CD8-positive, alpha-beta memory T cell (primary cell): ENCODE measurements around the gene ACADVL. TPM values are rescaled to one million over a fixed set of nuclear protein-coding genes. Genes with fewer than 3 reads are reported as not detected.

ENCODE experiments used
- CTCF ChIA-PET: fragments of 350-600 bp; sonication (Branson Sonifier 250); formaldehyde crosslinking; loops from one replicate; lab custom pipeline; 2021; ENCODE audit warnings: antibody characterized with exemption; lab: Charles Lee
- POLR2A ChIA-PET: fragments of 350-600 bp; sonication (Branson Sonifier 250); formaldehyde crosslinking; loops from one replicate; lab custom pipeline; 2021; ENCODE audit warnings: antibody characterized with exemption; lab: Charles Lee
- DNase-seq, 5 donors: peaks; one replicate each; pipeline versions ENCODE4 v3.0.0 to v3.0.0-alpha.2; 2020 to 2022; ENCODE audit warnings: mixed read lengths in 1 of 5
- H3K27ac ChIP-seq: one replicate; pipeline ENCODE4 v1.7.0; 2013; ENCODE audit warnings: low read depth, mild to moderate bottlenecking, low read length, moderate library complexity
- H3K27me3 ChIP-seq: 2 replicates; pipeline ENCODE4 v1.7.0; 2013; ENCODE audit warnings: low read length, mild to moderate bottlenecking; ENCODE audit not compliant: insufficient read depth, poor library complexity, severe bottlenecking
- H3K36me3 ChIP-seq: 2 replicates; pipeline ENCODE4 v1.7.0; 2013; ENCODE audit warnings: mild to moderate bottlenecking, low read length, moderate library complexity; ENCODE audit not compliant: insufficient read depth
- H3K4me1 ChIP-seq: 2 replicates; pipeline ENCODE4 v1.7.0; 2013; ENCODE audit warnings: mild to moderate bottlenecking, low read length, moderate library complexity; ENCODE audit not compliant: insufficient read depth
- H3K4me3 ChIP-seq: 2 replicates; pipeline ENCODE4 v1.7.0; 2013; ENCODE audit warnings: mild to moderate bottlenecking, low read length
- H3K9me3 ChIP-seq: 2 replicates; pipeline ENCODE4 v1.7.0; 2013; ENCODE audit warnings: mild to moderate bottlenecking, low read length
- H3K27ac Mint-ChIP-seq, 8 donors: one replicate each; pipeline ENCODE4 v1.8.0; 2020 to 2021; ENCODE audit warnings: mixed read lengths in 8 of 8, mild to moderate bottlenecking in 6 of 8, inconsistent platforms in 3 of 8, moderate library complexity in 3 of 8
- H3K27me3 Mint-ChIP-seq, 2 donors: one replicate each; pipeline ENCODE4 v1.8.0; 2020 to 2021; ENCODE audit warnings: mixed read lengths in 2 of 2, mild to moderate bottlenecking in 1 of 2, moderate library complexity in 1 of 2
- H3K36me3 Mint-ChIP-seq, 3 donors: one replicate each; pipeline ENCODE4 v1.8.0; 2020 to 2021; ENCODE audit warnings: mixed read lengths in 3 of 3, inconsistent platforms in 1 of 3, mild to moderate bottlenecking in 1 of 3
- H3K4me1 Mint-ChIP-seq, 3 donors: one replicate each; pipeline ENCODE4 v1.8.0; 2020 to 2021; ENCODE audit warnings: mixed read lengths in 3 of 3, inconsistent platforms in 1 of 3, mild to moderate bottlenecking in 1 of 3
- H3K4me3 Mint-ChIP-seq, 7 donors: one replicate each; pipeline ENCODE4 v1.8.0; 2020 to 2021; ENCODE audit warnings: mixed read lengths in 7 of 7, mild to moderate bottlenecking in 6 of 7, moderate library complexity in 4 of 7, inconsistent platforms in 2 of 7
- H3K9me3 Mint-ChIP-seq, 5 donors: one replicate each; pipeline ENCODE4 v1.8.0; 2020 to 2022; ENCODE audit warnings: mixed read lengths in 5 of 5, mild to moderate bottlenecking in 3 of 5, moderate library complexity in 2 of 5, inconsistent platforms in 1 of 5
- polyA plus RNA-seq: library from polyadenylated mRNA; unstranded; fragments of 300-500 nt; fragmentation: Illumina TruSeq; gene quantifications from one replicate; pipeline ENCODE4 v1.2.3, GENCODE V29; 2021
- total RNA-seq, 2 experiments: library from RNA; stranded (reverse); gene quantifications; one replicate each; pipeline ENCODE4 v1.2.3, GENCODE V29; 2021

Gene ACADVL
- total and polyA plus RNA-seq, 3 experiments from 2014 or later = 109 to 288 (median 281) TPM

DNA sequence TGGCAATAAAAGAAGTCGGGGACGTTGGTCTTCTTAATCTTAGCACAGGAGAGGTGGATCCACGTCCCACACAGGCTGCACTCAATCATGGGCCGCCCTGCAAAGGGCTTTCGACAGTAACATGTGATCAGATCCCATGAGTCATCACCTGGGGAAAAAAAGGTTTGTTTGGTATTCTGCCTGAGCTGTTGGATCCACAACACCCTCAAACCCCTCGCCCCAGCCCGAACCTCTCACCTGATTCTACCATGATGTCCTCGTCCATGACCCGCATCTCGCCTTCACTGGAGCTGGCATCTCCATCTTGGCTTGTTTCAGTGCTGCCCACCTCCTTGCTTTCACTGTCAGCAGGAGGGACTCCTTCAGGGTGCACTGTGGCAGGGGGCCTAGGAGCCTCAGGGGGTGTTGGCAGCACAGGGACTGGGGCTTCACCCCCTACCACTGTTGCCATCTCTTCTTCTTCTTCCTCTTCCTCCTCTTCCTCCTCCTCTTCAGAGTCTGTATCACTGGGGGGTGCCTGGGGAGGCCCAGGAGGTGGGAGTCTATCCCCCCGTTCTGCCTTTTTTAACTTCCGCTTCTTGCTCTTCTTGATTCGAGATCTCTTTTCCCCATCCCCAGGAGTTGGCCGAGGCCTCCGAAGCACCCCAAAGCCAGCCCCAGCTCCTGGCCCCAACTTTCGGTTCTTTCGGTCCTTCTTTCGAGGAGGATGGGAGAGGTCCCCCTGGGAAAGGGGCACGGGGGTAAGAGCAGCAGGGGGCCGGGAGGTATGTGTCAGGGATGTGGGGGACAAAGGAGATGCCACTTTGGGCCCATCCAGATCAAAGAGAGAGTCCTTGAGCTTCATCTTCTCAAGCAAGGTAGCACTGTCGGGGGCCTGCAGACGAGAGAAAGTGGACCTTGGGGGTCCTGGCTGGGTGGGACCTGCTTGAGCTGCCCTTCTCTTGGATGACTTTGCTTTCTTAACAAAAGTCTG is 16.2 kb downstream of the ACADVL start:
- Mint-ChIP-seq H3K27me3 (peaks cover 0 to 2% of the 10 kb centered on the region in 2 donors), H3K36me3 (peaks cover 0 to 63% (median 16%) of the 10 kb centered on the region in 3 donors), H3K9me3 (no peaks in the 10 kb centered on the region), H3K27ac (peak overlapping the region in 6 of 8 donors; percentile 49 to 99 (median 72)), H3K4me3 (peak overlapping the region; percentile 45 to 97 (median 95)), H3K4me1 (peaks cover 47 to 69% (median 57%) of the 10 kb centered on the region in 3 donors)
- ChIA-PET POLR2A (interaction anchor here (0.6 to 1.2 kb wide), 3 partner anchors 18 to 26 kb away, joined by 3 to 6 read pairs (median 5); no protein-coding TSS in a partner anchor), CTCF (interaction anchor here (2.0 to 3.6 kb wide), 2 partner anchors 15 to 21 kb away, joined by 9 to 20 read pairs; partner anchors contain the start of genes ACADVL and DLG4)
- no peak overlapping the region for H3K27ac ChIP-seq
- no peak for DNase-seq
- peaks cover 18% of the 10 kb centered on the region for H3K36me3 ChIP-seq
- H3K9me3 ChIP-seq = no peaks in the 10 kb centered on the region
- H3K4me1 ChIP-seq = peaks cover 48% of the 10 kb centered on the region
- H3K4me3 ChIP-seq = no peak overlapping the region
- no peaks in the 10 kb centered on the region for H3K27me3 ChIP-seq

DNA sequence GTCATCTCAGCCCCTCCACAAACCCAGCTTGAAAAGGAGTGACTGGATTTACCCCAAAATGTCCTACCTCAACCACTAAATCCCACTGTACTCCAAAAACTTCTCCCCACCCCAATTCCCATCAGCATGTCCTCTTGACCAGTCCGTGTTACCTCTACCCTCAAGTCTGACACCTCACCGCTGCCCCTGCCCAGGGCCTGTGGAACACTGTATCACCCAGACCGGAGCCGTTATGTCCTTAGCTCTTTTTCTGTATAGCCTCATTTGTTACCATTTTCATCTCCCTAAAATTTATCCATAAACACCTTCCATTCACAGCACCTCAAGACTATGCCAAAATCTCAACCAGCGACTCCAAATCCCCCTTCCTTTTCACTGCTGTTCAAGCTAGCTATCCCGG is 17.1 kb downstream of the ACADVL start:
- Histone ChIP-seq H3K9me3 (no peaks in the 10 kb centered on the region), H3K4me3 (no peak overlapping the region), H3K4me1 (peaks cover 55% of the 10 kb centered on the region), H3K27ac (peak overlapping the region; percentile 17), H3K27me3 (no peaks in the 10 kb centered on the region), H3K36me3 (peaks cover 20% of the 10 kb centered on the region)
- ChIA-PET CTCF (interaction anchor here (1.2 to 3.6 kb wide), 2 partner anchors 16 to 18 kb away, joined by 4 to 20 read pairs; partner anchors contain the start of genes ACADVL and DLG4), POLR2A (interaction anchor here (0.5 to 1.2 kb wide), 4 partner anchors 13 to 68 kb away, joined by 3 to 11 read pairs (median 4); no protein-coding TSS in a partner anchor)
- DNase-seq = no peak
- H3K36me3 Mint-ChIP-seq = peaks cover 0 to 69% (median 20%) of the 10 kb centered on the region in 3 donors
- peaks cover 55 to 75% (median 63%) of the 10 kb centered on the region in 3 donors for H3K4me1 Mint-ChIP-seq
- no peaks in the 10 kb centered on the region for H3K9me3 Mint-ChIP-seq
- H3K27ac Mint-ChIP-seq = peak overlapping the region; percentile 13 to 99 (median 82)
- peaks cover 0 to 5% of the 10 kb centered on the region in 2 donors for H3K27me3 Mint-ChIP-seq
- H3K4me3 Mint-ChIP-seq = peak overlapping the region; percentile 93 to 99 (median 96)

DNA sequence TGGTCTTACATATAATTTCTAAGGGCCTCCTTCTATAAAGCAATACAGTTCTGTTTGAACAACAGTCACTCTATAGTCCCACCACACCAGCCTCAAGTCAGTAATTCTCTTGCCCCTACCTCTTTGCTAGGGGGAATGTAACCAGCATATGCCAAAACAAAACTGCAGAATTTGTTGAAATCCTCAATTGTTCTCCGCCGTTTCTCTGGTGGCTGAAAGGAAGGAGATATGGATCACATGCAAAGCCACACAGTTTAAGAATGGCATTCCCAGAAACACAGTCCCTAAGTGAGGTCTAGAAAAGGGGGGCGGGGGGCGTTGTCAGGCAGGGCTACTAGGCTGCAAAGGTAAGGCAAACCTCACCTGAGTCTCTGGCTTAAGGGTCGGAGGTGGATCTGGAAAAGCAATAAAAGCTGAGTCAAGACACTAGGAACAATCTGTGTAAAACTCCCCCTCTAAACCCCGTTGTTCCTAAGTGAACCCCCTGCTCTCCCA is 17.6 kb downstream of the ACADVL start:
- POLR2A ChIA-PET = interaction anchor here (0.5 to 4.3 kb wide), 5 partner anchors 14 to 202 kb away, joined by 3 to 31 read pairs (median 11); partner anchors contain the start of genes ACADVL, CTDNEP1, DLG4 and ELP5
- Mint-ChIP-seq H3K9me3 (no peaks in the 10 kb centered on the region), H3K4me1 (peaks cover 55 to 75% (median 62%) of the 10 kb centered on the region in 3 donors), H3K36me3 (peaks cover 0 to 70% (median 20%) of the 10 kb centered on the region in 3 donors), H3K27ac (peak overlapping the region; percentile 13 to 99 (median 82)), H3K27me3 (peaks cover 0 to 5% of the 10 kb centered on the region in 2 donors), H3K4me3 (peak overlapping the region; percentile 93 to 99 (median 96))
- peaks cover 52% of the 10 kb centered on the region for H3K4me1 ChIP-seq
- H3K27ac ChIP-seq = peak overlapping the region; percentile 17
- CTCF ChIA-PET = interaction anchor here (1.2 to 1.6 kb wide), 2 partner anchors 17 to 18 kb away, joined by 4 read pairs; partner anchors contain the start of gene DLG4
- H3K9me3 ChIP-seq = no peaks in the 10 kb centered on the region
- DNase-seq = no peak
- H3K4me3 ChIP-seq = peak overlapping the region; percentile 34
- H3K36me3 ChIP-seq = peaks cover 20% of the 10 kb centered on the region
- no peaks in the 10 kb centered on the region for H3K27me3 ChIP-seq

DNA sequence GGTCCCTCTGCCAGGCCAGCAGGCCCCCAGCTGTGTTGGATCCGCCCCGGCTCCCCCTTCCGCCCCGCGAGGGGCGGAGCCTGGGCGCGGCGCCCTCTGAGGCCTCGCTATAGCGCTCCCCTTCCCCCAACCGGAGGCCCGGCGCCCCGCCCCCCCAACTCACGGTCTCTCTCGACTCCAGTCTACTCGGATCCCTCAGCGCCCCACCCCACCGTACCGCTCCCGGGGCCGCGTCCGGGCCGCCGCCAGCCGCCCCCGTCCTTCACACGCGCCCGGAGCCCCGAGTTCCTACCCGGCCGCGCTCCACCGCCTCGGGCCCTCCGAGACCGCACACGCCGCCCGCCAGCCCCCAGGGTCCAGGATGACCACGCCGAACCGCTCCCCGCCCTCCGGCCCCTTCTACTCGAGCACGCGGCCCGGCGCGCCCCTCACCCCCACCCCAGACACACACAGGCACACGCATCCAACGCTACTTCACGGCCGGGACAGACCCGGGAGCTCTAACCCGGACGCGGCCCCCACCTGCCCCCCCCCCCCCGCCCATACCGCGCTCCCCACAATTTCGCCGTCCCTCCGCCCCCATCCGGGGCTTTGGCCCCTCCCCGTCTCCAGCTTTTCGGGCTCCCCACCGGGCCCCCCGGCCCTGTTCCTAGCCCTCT is 18.2 kb downstream of the ACADVL start:
- H3K9me3 Mint-ChIP-seq = peaks cover 0 to 3% (median 0%) of the 10 kb centered on the region in 5 donors
- CTCF ChIA-PET = interaction anchor here (0.9 to 1.6 kb wide), 5 partner anchors 14 to 450 kb away, joined by 4 read pairs; partner anchors contain the start of genes CTDNEP1, DLG4 and TP53

DNA sequence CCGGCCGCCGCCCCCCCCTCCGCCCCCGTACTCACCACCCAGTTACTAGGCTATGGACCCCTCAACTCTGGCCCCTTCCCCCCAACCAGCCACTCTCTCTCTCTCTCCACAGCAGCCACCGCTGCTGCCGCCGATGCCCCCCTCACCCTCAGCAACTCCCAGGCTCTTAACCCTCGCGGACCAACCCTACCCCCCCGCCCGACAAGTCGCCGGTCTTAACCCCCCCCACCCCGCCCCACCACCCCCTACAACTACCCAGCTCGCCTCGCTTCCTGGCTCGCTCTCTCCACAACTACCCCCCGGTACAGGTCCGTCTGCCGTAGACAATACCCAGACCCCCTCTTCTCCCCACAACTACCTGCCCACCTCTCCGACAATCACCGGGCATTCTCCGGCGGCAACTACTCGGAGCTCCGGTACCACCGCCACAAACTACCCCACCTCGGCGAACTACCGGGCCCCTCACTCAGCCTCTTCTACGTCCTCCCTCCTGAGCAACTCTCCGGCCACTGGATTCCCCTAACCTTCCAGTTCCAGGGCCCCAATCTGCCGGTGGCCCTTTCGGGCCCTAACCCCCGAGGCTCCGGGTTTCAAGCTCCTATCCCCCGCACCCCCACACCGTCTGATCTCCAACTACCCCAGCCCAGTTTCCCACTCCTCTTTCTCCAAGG is 18.8 kb downstream of the ACADVL start:
- DNase-seq = peak in 3 of 5 donors; percentile 11 to 65 (median 50)
- H3K9me3 Mint-ChIP-seq = peaks cover 0 to 3% (median 0%) of the 10 kb centered on the region in 5 donors
- POLR2A ChIA-PET = interaction anchor here (0.7 to 4.3 kb wide), 7 partner anchors 12 to 449 kb away, joined by 4 to 31 read pairs (median 6); partner anchors contain the start of genes ACADVL, CTDNEP1, DLG4 and ELP5

More for the DNA sequence above, 18.2 kb downstream of the ACADVL start:
- POLR2A ChIA-PET = interaction anchor here (0.7 to 4.3 kb wide), 8 partner anchors 13 to 449 kb away, joined by 3 to 31 read pairs (median 5); partner anchors contain the start of genes ACADVL, CTDNEP1, DLG4 and ELP5
- peak overlapping the region; percentile 93 to 99 (median 96) for H3K4me3 Mint-ChIP-seq
- H3K9me3 ChIP-seq = no peaks in the 10 kb centered on the region
- H3K27ac ChIP-seq = peak overlapping the region; percentile 29
- peaks cover 20% of the 10 kb centered on the region for H3K36me3 ChIP-seq
- H3K27ac Mint-ChIP-seq = peak overlapping the region; percentile 13 to 99 (median 82)
- H3K27me3 ChIP-seq = no peaks in the 10 kb centered on the region
- peaks cover 55 to 74% (median 63%) of the 10 kb centered on the region in 3 donors for H3K4me1 Mint-ChIP-seq
- H3K27me3 Mint-ChIP-seq = peaks cover 0 to 8% of the 10 kb centered on the region in 2 donors
- peaks cover 46% of the 10 kb centered on the region for H3K4me1 ChIP-seq
- DNase-seq = peak; percentile 64 to 88 (median 75)
- peak overlapping the region; percentile 34 for H3K4me3 ChIP-seq
- H3K36me3 Mint-ChIP-seq = peaks cover 0 to 73% (median 21%) of the 10 kb centered on the region in 3 donors

DNA sequence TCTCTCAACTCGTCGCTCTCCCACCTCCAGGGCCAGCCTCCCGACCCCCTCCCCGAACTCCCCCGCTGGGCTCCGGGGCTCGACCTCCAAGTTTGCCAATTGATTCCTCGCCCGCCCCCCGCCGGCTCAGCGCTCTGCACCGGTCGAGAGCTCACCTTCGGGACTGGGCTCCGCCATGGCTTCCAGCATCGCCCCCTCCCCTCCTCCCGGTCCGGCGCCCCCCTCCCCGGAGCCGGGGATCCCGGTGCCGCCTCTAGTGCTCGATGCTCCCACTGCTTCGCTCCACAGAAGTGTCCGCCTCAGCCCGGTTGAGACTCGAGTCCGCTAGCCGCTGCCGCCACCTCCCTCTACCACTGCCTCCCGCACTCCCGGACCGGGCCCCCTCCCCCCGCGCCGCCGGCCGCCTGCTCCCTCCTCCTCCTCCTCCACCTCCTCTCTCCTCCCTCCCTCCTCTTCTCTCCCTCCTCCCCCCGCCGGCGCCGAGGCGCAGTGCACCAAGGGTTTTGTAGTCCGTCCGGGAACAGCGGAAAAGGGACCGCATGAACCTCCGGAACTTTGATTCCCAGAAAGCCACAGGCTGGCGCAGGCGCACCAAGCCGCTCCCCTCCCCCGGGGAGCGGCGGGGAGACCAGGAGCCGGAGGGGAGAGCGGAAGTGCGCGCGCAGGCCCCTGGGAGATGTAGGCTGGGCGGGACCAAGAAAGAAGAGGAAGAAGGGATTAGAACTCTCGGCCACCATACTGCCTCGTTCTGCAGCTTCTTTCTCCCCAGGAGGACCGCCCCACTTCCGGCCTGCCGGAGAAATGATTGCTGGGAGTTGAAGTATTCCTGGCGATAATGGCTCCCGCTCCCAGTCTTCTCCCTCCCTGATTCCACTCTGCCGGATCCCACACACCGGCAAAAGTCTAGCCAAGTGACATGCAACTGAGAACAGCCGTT is 19.6 kb downstream of the ACADVL start, which contains the start of gene PHF23:
PHF23 (minus strand) TSS at position 367 of the 937 bp plus-strand sequence; CDS start at position 189, 178 bp downstream.
- Mint-ChIP-seq H3K27me3 (peaks cover 0 to 11% of the 10 kb centered on the region in 2 donors), H3K4me3 (peak within 1 kb of the TSS; percentile 93 to 99 (median 96)), H3K27ac (peak within 1 kb of the TSS; percentile 88 to 100 (median 98)), H3K36me3 (peaks cover 0 to 76% (median 23%) of the 10 kb centered on the region in 3 donors), H3K9me3 (peaks cover 0 to 3% (median 0%) of the 10 kb centered on the region in 5 donors), H3K4me1 (peaks cover 51 to 67% (median 57%) of the 10 kb centered on the region in 3 donors)
- peak; percentile 95 to 97 (median 97) for DNase-seq
- H3K27me3 ChIP-seq = no peaks in the 10 kb centered on the region
- H3K27ac ChIP-seq = peak within 1 kb of the TSS; percentile 90
- ChIA-PET CTCF (interaction anchor here (1.2 to 2.6 kb wide), 2 partner anchors 10 to 19 kb away, joined by 5 to 13 read pairs; partner anchors contain the start of genes ACADVL and DLG4), POLR2A (interaction anchor here (0.6 to 4.3 kb wide), 9 partner anchors 12 to 448 kb away, joined by 3 to 31 read pairs (median 6); partner anchors contain the start of genes ACADVL, CTDNEP1, DLG4 and ELP5)
- H3K4me1 ChIP-seq = peaks cover 41% of the 10 kb centered on the region
- H3K4me3 ChIP-seq = peak within 1 kb of the TSS; percentile 83
- peaks cover 25% of the 10 kb centered on the region for H3K36me3 ChIP-seq
- no peaks in the 10 kb centered on the region for H3K9me3 ChIP-seq

More for the DNA sequence above, 18.8 kb downstream of the ACADVL start:
- peaks cover 0 to 11% of the 10 kb centered on the region in 2 donors for H3K27me3 Mint-ChIP-seq
- peaks cover 20% of the 10 kb centered on the region for H3K36me3 ChIP-seq
- peaks cover 0 to 75% (median 21%) of the 10 kb centered on the region in 3 donors for H3K36me3 Mint-ChIP-seq
- peaks cover 54 to 72% (median 61%) of the 10 kb centered on the region in 3 donors for H3K4me1 Mint-ChIP-seq
- H3K27ac Mint-ChIP-seq = peak overlapping the region; percentile 85 to 99 (median 96)
- H3K9me3 ChIP-seq = no peaks in the 10 kb centered on the region
- peak overlapping the region; percentile 90 for H3K27ac ChIP-seq
- no peaks in the 10 kb centered on the region for H3K27me3 ChIP-seq
- H3K4me1 ChIP-seq = peaks cover 45% of the 10 kb centered on the region
- CTCF ChIA-PET = interaction anchor here (0.9 to 1.6 kb wide), 4 partner anchors 13 to 449 kb away, joined by 4 read pairs; partner anchors contain the start of genes CTDNEP1 and TP53
- peak overlapping the region; percentile 93 to 99 (median 96) for H3K4me3 Mint-ChIP-seq
- peak overlapping the region; percentile 83 for H3K4me3 ChIP-seq
